GM12874 (cell line): ENCODE results near the gene FUT8.

ENCODE experiments used
- CTCF ChIP-seq: IDR thresholded peaks from 2 replicates; pipeline ENCODE4 v1.5.1; 2011; ENCODE audit warnings: low read depth, mild to moderate bottlenecking, control low read depth, low read length, moderate library complexity; ENCODE audit not compliant: insufficient read depth

Gene FUT8

GRCh38 chr14:65513671-65514070 lies 101.1 kb downstream of the FUT8 start:
- no peak for TF ChIP-seq CTCF

- TF ChIP-seq CTCF, result no peak
Observed at GRCh38 chr14:65517635-65518542, 105.4 kb downstream of the FUT8 start.

- no peak for TF ChIP-seq CTCF
Observed at GRCh38 chr14:65528069-65528468, 115.5 kb downstream of the FUT8 start.

- TF ChIP-seq CTCF, result no peak
Observed at GRCh38 chr14:65531148-65531547, 118.6 kb downstream of the FUT8 start.

- TF ChIP-seq CTCF, result no peak
Observed at GRCh38 chr14:65533736-65534404, 121.3 kb downstream of the FUT8 start.

GRCh38 chr14:65536781-65537423 lies 124.4 kb downstream of the FUT8 start:
- TF ChIP-seq CTCF, result no peak

- no peak for TF ChIP-seq CTCF
Observed at GRCh38 chr14:65548878-65549277, 136.3 kb downstream of the FUT8 start.
